ENCODE measurements around the gene IQSEC1. TPM values are rescaled to one million over a fixed set of nuclear protein-coding genes. Genes with fewer than 3 reads are reported as not detected.

IQSEC1 gene
- total and polyA plus RNA-seq, 9 of the 15 experiments (the other 6 are each of a cell fraction or from before 2014, with no cell fraction given): 0.56 to 39.0 (median 6.8) TPM

DNA sequence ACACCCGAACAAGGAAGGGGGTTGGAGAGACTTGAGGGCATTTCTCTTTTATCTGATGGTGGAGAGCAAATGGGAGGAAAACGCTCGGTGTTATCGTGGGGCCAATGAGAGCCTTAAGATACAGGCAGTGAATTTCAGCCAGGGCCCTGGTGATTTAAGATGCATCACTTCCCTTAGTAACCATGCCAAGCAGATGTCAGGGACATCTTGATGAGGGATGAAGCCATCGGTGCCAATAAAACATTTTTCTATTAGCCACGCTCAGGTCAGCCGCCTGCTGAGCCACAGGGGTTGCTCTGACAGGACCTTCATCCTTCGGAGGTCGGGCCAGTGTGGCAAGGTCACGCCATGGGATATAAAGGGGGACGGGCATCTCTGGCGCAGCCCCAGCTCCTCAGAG is 10.6 kb downstream of the IQSEC1 start:
- WGBS (ENCODE audit: insufficient coverage, low coverage, missing lambda C conversion rate): under 1% methylated on average over 12 of the region's 12 CpGs
- ChIA-PET CTCF (ENCODE audit: low intra/inter-chr PET ratio) (no interaction called here), POLR2A (interaction anchor here (0.6 to 1.2 kb wide), 4 partner anchors 9 to 106 kb away, joined by 3 to 5 read pairs (median 3); no protein-coding TSS in a partner anchor)
- intact Hi-C loops (cut with micrococcal nuclease): no loop called here
- H3K4me2 ChIP-seq (ENCODE audit: insufficient read depth, low read length): no peak overlapping the region
- H2AFZ ChIP-seq (ENCODE audit: low read depth, low read length): no peak overlapping the region
- FAIRE-seq (no peak), DNase-seq (ENCODE audit: extremely low read depth in 1 of 4, low spot score in 3 of 4) (no peak), ATAC-seq (no peak)
- H3K27me3 ChIP-seq (ENCODE audit: control insufficient read depth in 2 of 2, insufficient read depth in 2 of 2, low read length in 2 of 2): peaks cover 43 to 77% of the 10 kb centered on the region in 2 experiments; a peak in 4 of 5 replicates
- H3K9ac ChIP-seq (ENCODE audit: insufficient read depth in 1 of 2, low read depth in 2 of 2, low read length in 2 of 2): no peak overlapping the region
- BruUV-seq (replicated peaks): no TSS peak
- in situ Hi-C loops (cut with MboI): no loop called here
- H4K20me1 ChIP-seq (replicated peaks; ENCODE audit: control insufficient read depth, insufficient read depth, low read length): peaks cover 19% of the 10 kb centered on the region
- no peaks in the 10 kb centered on the region for H3K9me1 ChIP-seq (ENCODE audit: control insufficient read depth, insufficient read depth, low read length)
- no peak for TF ChIP-seq SNRNP70 (optimal IDR thresholded peaks at IDR 0.05; ENCODE audit: low read depth, low read length)
- no peak for TF ChIP-seq ZNF444 (CRISPR knock-in tag; IDR thresholded peaks at IDR 0.05)
- TF ChIP-seq CEBPB (tag; IDR thresholded peaks at IDR 0.05): no peak
- TF ChIP-seq EGR1 (conservative IDR thresholded peaks at IDR 0.05): no peak
- no peak overlapping the region for H3K27ac ChIP-seq (ENCODE audit: extremely low read depth, low read depth, low read length)
- peaks cover 0 to 29% of the 10 kb centered on the region in 2 experiments; a peak in 3 of 5 replicates for H3K4me1 ChIP-seq (replicated peaks in 1 of 2; ENCODE audit: control insufficient read depth in 2 of 2, insufficient read depth in 2 of 2, low read length in 2 of 2)
- no peaks in the 10 kb centered on the region for H3K9me3 ChIP-seq (replicated peaks; ENCODE audit: control insufficient read depth, insufficient read depth, low read depth, low read length)
- no peak overlapping the region for H3K4me3 ChIP-seq
- H3K36me3 ChIP-seq (ENCODE audit: control insufficient read depth, insufficient read depth, low read length): no peaks in the 10 kb centered on the region
- H3K79me2 ChIP-seq (ENCODE audit: control insufficient read depth, insufficient read depth, low read length): no peaks in the 10 kb centered on the region

DNA sequence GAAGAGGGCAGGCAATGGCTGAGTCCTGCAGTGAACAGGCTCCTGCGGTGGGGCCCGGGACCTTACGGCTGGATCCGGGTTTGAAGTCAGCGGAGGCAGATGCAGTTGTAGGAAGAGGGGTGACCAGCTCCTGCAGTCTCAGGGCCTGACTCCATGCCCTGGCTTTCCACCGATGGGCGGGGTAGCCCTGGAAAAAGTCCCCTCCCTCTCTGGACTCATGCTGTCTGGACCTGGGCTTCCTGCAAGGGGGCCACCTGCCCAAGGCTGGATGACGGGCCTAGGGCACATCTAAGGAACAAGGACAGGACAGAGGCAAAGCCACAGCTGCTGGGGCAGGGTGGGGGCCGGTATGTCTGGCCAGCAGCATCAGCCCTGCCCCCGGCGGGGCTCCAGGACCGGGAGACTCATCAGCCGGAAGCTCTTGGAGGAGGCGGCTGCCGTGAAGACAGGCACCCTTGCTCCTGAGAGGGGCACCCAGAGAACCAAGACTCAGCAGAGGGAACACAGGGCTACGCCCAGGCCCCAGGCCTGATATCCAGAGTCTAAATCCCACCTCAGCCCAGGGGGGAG is 12.8 kb downstream of the IQSEC1 start:
- ATAC-seq (no peak), DNase-seq (ENCODE audit: extremely low read depth in 1 of 4, low spot score in 3 of 4) (no peak), FAIRE-seq (no peak)
- Histone ChIP-seq H2AFZ (ENCODE audit: low read depth, low read length) (no peak overlapping the region), H3K9ac (ENCODE audit: insufficient read depth in 1 of 2, low read depth in 2 of 2, low read length in 2 of 2) (peak overlapping the region in 1 of 2 experiments; percentile 20; a peak in 2 of 4 replicates), H3K9me3 (replicated peaks; ENCODE audit: control insufficient read depth, insufficient read depth, low read depth, low read length) (no peaks in the 10 kb centered on the region), H3K36me3 (ENCODE audit: control insufficient read depth, insufficient read depth, low read length) (no peaks in the 10 kb centered on the region), H3K4me3 (no peak overlapping the region), H3K27me3 (ENCODE audit: control insufficient read depth in 2 of 2, insufficient read depth in 2 of 2, low read length in 2 of 2) (peaks cover 38 to 78% of the 10 kb centered on the region in 2 experiments; a peak in 4 of 5 replicates), H3K4me1 (replicated peaks in 1 of 2; ENCODE audit: control insufficient read depth in 2 of 2, insufficient read depth in 2 of 2, low read length in 2 of 2) (peaks cover 0 to 28% of the 10 kb centered on the region in 2 experiments; a peak in 3 of 5 replicates), H4K20me1 (replicated peaks; ENCODE audit: control insufficient read depth, insufficient read depth, low read length) (peaks cover 23% of the 10 kb centered on the region), H3K27ac (ENCODE audit: extremely low read depth, low read depth, low read length) (no peak overlapping the region), H3K9me1 (ENCODE audit: control insufficient read depth, insufficient read depth, low read length) (no peaks in the 10 kb centered on the region), H3K79me2 (ENCODE audit: control insufficient read depth, insufficient read depth, low read length) (no peaks in the 10 kb centered on the region), H3K4me2 (ENCODE audit: insufficient read depth, low read length) (no peak overlapping the region)
- intact Hi-C loops (cut with micrococcal nuclease) (no loop called here), in situ Hi-C loops (cut with MboI) (no loop called here)
- ChIA-PET POLR2A (interaction anchor here (0.5 kb wide), 1 partner anchor 50 kb away, joined by 3 read pairs; no protein-coding TSS in a partner anchor), CTCF (ENCODE audit: low intra/inter-chr PET ratio) (interaction anchor here (0.6 kb wide), 1 partner anchor 192 kb away, joined by 4 read pairs; no protein-coding TSS in a partner anchor)
- TF ChIP-seq ZNF695 (CRISPR knock-in tag; IDR thresholded peaks at IDR 0.05): no peak
- TF ChIP-seq NEUROD1 (IDR thresholded peaks at IDR 0.05; ENCODE audit: borderline replicate concordance, low read depth, low read length, partially characterized antibody): no peak
- TF ChIP-seq TAL1 (IDR thresholded peaks at IDR 0.05): no peak
- TF ChIP-seq ZNF274 (IDR thresholded peaks at IDR 0.05; ENCODE audit: borderline replicate concordance, low read depth, low read length): no peak
- TF ChIP-seq ZNF444 (CRISPR knock-in tag; IDR thresholded peaks at IDR 0.05): no peak
- no peak for TF ChIP-seq MAFF (IDR thresholded peaks at IDR 0.05; ENCODE audit: low read length)
- no peak for TF ChIP-seq FUS (optimal IDR thresholded peaks at IDR 0.05; ENCODE audit: low read depth, low read length)
- no peak for TF ChIP-seq BCLAF1 (IDR thresholded peaks at IDR 0.05; ENCODE audit: borderline replicate concordance in 1 of 2, control insufficient read depth in 1 of 2, low read depth in 2 of 2, low read length in 1 of 2)
- no peak for TF ChIP-seq KLF6 (CRISPR knock-in tag; IDR thresholded peaks at IDR 0.05; ENCODE audit: borderline replicate concordance)
- no peak for TF ChIP-seq ZBTB1 (CRISPR knock-in tag; IDR thresholded peaks at IDR 0.05; ENCODE audit: borderline replicate concordance, low read depth)
- no peak for TF ChIP-seq ZEB2 (IDR thresholded peaks at IDR 0.05)
- BruUV-seq (replicated peaks): no TSS peak
- 11% methylated on average over 16 of the region's 16 CpGs for WGBS (ENCODE audit: insufficient coverage, low coverage, missing lambda C conversion rate)
